Neural progenitor cell (in vitro differentiated cells): ENCODE measurements around the gene NDE1. TPM values are rescaled to one million over a fixed set of nuclear protein-coding genes. Genes with fewer than 3 reads are reported as not detected.
"Not testable (repeated sequence)": the region's sequence is repeated elsewhere in the genome, so short reads cannot be mapped to it uniquely, and the experiment has no call there.

ENCODE experiments used
- DNase-seq: peaks from one replicate; pipeline ENCODE4 v3.0.0-alpha.2; 2016; ENCODE audit warnings: low spot score
- H2AFZ ChIP-seq: fragments of 200-600 bp; sonication (generic); replicated peaks from 2 replicates; pipeline ENCODE4 v1.6.1; 2016; ENCODE audit warnings: antibody characterized with exemption
- H3F3A ChIP-seq: fragments of 200-600 bp; sonication (generic); 2 replicates; pipeline ENCODE4 v1.6.1; 2016; ENCODE audit warnings: antibody characterized with exemption, low read depth
- H3K27ac ChIP-seq: fragments of 200-600 bp; sonication (generic); 2 replicates; pipeline ENCODE4 v1.5.1; 2016; ENCODE audit warnings: mild to moderate bottlenecking
- H3K27me3 ChIP-seq: fragments of 200-600 bp; sonication (generic); 2 replicates; pipeline ENCODE4 v1.6.1; 2016; ENCODE audit warnings: mild to moderate bottlenecking, moderate library complexity
- H3K36me3 ChIP-seq: fragments of 200-600 bp; sonication (generic); 2 replicates; pipeline ENCODE4 v1.5.1; 2016
- H3K4me1 ChIP-seq: fragments of 200-600 bp; sonication (generic); 2 replicates; pipeline ENCODE4 v1.6.1; 2016; ENCODE audit warnings: mixed run types
- H3K4me2 ChIP-seq: fragments of 200-600 bp; sonication (generic); 2 replicates; pipeline ENCODE4 v1.6.1; 2016
- H3K4me3 ChIP-seq: fragments of 200-600 bp; sonication (generic); 2 replicates; pipeline ENCODE4 v1.5.1; 2016
- H3K79me2 ChIP-seq: fragments of 200-600 bp; sonication (generic); 2 replicates; pipeline ENCODE4 v1.6.1; 2016; ENCODE audit warnings: low read depth
- H3K9ac ChIP-seq: fragments of 200-600 bp; sonication (generic); 2 replicates; pipeline ENCODE4 v1.6.1; 2016
- H3K9me3 ChIP-seq: fragments of 200-600 bp; sonication (generic); 2 replicates; pipeline ENCODE4 v1.5.1; 2016; ENCODE audit warnings: low read depth
- H4K20me1 ChIP-seq: fragments of 200-600 bp; sonication (generic); 2 replicates; pipeline ENCODE4 v1.6.1; 2016; ENCODE audit warnings: low read depth
- H3K27ac Mint-ChIP-seq: 3 replicates; pipeline ENCODE4 v1.8.0; 2021; ENCODE audit warnings: mixed read lengths
- H3K27me3 Mint-ChIP-seq: 2 replicates; pipeline ENCODE4 v1.8.0; 2022; ENCODE audit warnings: low read depth, mild to moderate bottlenecking, inconsistent platforms, moderate library complexity, mixed read lengths; ENCODE audit not compliant: insufficient read depth
- H3K36me3 Mint-ChIP-seq: 3 replicates; pipeline ENCODE4 v1.8.0; 2021; ENCODE audit warnings: mixed read lengths
- H3K4me1 Mint-ChIP-seq: 3 replicates; pipeline ENCODE4 v1.8.0; 2021; ENCODE audit warnings: mixed read lengths
- H3K4me3 Mint-ChIP-seq: 3 replicates; pipeline ENCODE4 v1.8.0; 2021; ENCODE audit warnings: mild to moderate bottlenecking, moderate library complexity, mixed read lengths
- H3K9me3 Mint-ChIP-seq: 3 replicates; pipeline ENCODE4 v1.8.0; 2020; ENCODE audit warnings: mixed read lengths
- CTCF ChIP-seq: fragments of 200-600 bp; sonication (generic); IDR thresholded peaks from 2 replicates; pipeline ENCODE4 v1.5.1; 2017; ENCODE audit warnings: antibody characterized with exemption, mild to moderate bottlenecking
- EZH2 ChIP-seq: fragments of 200-600 bp; sonication (generic); IDR thresholded peaks from 2 replicates; pipeline ENCODE4 v1.6.1; 2017; ENCODE audit warnings: antibody characterized with exemption, mild to moderate bottlenecking, moderate library complexity
- EZH2phosphoT487 ChIP-seq: fragments of 200-600 bp; sonication (generic); IDR thresholded peaks from 2 replicates; pipeline ENCODE4 v1.6.1; 2017; ENCODE audit warnings: antibody characterized with exemption
- total RNA-seq: library from RNA; depleted of rRNA; stranded (reverse); fragments of >200 nt; gene quantifications from 2 replicates; pipeline ENCODE4 v1.2.3, GENCODE V29; 2015; ENCODE audit warnings: low replicate concordance

Gene NDE1
- total RNA-seq, 1 donor from 2014 or later, result 85.3 TPM

DNA sequence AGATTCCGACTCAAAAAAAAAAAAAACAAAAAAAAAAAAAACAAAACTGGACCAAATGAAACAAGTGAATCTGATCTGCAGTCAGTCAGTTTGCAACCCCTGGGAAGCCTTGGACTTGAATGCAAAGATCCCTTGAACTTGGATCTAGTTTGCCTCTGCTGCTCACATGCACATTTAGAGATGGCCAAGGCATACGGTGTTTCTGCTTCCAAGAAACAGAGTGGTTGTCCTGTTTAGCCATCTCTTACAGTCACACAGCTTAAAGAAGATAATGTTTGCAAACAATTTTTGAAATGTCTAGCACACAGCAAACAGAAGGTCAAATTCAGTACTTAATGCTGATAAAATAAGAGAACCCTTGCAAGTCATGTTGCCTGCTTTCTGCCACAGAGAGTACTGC, 4.5 kb downstream of the NDE1 start:
- Histone ChIP-seq H3K27ac (no peak overlapping the region), H3K36me3 (no peaks in the 10 kb centered on the region), H3K9ac (no peak overlapping the region), H3F3A (peaks cover 12% of the 10 kb centered on the region), H4K20me1 (peaks cover 42% of the 10 kb centered on the region), H3K79me2 (peaks cover 86% of the 10 kb centered on the region), H3K9me3 (no peaks in the 10 kb centered on the region), H3K4me2 (no peak overlapping the region), H3K4me3 (no peak overlapping the region), H3K27me3 (no peaks in the 10 kb centered on the region), H2AFZ (no peak overlapping the region), H3K4me1 (no peaks in the 10 kb centered on the region)
- Mint-ChIP-seq H3K4me3 (no peak overlapping the region), H3K36me3 (peaks cover 4% of the 10 kb centered on the region), H3K27me3 (peaks cover 3% of the 10 kb centered on the region), H3K27ac (no peak overlapping the region), H3K9me3 (no peaks in the 10 kb centered on the region), H3K4me1 (peaks cover 14% of the 10 kb centered on the region)
- no peak for DNase-seq
- TF ChIP-seq EZH2phosphoT487, result no peak
- TF ChIP-seq EZH2, result no peak
- TF ChIP-seq CTCF, result no peak

DNA sequence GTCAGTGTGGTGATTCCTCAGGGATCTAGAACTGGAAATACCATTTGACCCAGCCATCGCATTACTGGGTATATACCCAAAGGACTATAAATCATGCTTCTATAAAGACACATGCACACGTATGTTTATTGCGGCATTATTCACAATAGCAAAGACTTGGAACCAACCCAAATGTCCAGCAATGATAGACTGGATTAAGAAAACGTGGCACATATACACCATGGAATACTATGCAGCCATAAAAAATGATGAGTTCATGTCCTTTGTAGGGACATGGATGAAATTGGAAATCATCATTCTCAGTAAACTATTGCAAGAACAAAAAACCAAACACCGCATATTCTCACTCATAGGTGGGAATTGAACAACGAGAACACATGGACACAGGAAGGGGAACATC, 5.5 kb downstream of the NDE1 start:
- peaks cover 12% of the 10 kb centered on the region for H3K4me1 Mint-ChIP-seq
- Histone ChIP-seq H4K20me1 (peaks cover 47% of the 10 kb centered on the region), H3K79me2 (peaks cover 93% of the 10 kb centered on the region)
- H3K9me3 Mint-ChIP-seq, H3K27ac Mint-ChIP-seq, H3K9me3 ChIP-seq, H2AFZ ChIP-seq, H3K4me3 Mint-ChIP-seq, H3K9ac ChIP-seq, H3K27ac ChIP-seq, H3K27me3 Mint-ChIP-seq, H3K4me1 ChIP-seq, H3K4me3 ChIP-seq, DNase-seq, H3K27me3 ChIP-seq, H3K36me3 Mint-ChIP-seq, H3F3A ChIP-seq, H3K36me3 ChIP-seq, H3K4me2 ChIP-seq: not testable (repeated sequence)

DNA sequence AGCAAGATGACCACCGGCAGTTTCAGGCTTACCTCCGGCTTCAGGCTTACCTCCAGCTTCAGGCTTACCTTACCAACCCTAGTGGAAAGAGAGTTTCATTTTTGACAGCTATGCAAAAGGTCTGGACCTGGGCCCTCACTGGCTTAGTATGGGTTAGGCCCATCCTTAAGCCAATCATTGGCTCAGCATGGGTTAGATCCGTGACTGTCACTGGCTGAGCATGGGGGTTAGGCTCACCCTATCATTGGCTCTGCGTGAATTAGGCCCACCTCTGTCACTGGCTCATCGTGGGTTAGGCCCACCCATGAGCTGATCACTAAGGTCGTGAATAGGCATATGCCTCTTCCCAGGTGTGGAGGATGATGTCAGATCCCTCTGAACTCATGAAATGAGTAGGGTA, 8.1 kb downstream of the NDE1 start:
- Histone ChIP-seq H3K4me1 (no peaks in the 10 kb centered on the region), H3K9me3 (no peaks in the 10 kb centered on the region)

DNA sequence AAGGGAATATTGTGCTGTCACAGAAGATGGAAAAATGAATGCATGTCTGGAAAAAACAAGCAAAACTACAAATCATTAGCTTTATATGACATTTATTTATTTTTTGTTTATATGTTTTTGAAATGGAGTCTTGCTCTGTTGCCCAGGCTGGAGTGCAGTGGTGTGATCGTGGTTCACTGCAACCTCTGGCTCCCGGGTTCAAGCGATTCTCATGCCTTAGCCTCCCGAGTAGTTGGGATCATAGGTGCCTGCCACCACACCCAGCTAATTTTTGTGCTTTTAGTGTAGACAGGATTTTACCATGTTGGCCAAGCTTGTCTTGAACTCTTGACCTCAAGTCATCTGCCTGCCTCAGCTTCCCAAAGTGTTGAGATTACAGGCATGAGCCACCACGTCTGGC, 8.5 kb downstream of the NDE1 start:
- no peak for TF ChIP-seq CTCF
- H3K4me1 ChIP-seq, result no peaks in the 10 kb centered on the region
- Mint-ChIP-seq H3K4me3 (no peak overlapping the region), H3K9me3 (no peaks in the 10 kb centered on the region), H3K27ac (no peak overlapping the region), H3K4me1 (no peaks in the 10 kb centered on the region), H3K36me3 (peaks cover 9% of the 10 kb centered on the region), H3K27me3 (no peaks in the 10 kb centered on the region)
- no peak overlapping the region for H3K9ac ChIP-seq
- H3K27ac ChIP-seq, result no peak overlapping the region
- H3K4me2 ChIP-seq, result no peak overlapping the region
- H4K20me1 ChIP-seq, result peaks cover 34% of the 10 kb centered on the region
- H3K9me3 ChIP-seq, result no peaks in the 10 kb centered on the region
- H3F3A ChIP-seq, result no peaks in the 10 kb centered on the region
- H3K27me3 ChIP-seq, result no peaks in the 10 kb centered on the region
- H3K36me3 ChIP-seq, result no peaks in the 10 kb centered on the region
- H3K79me2 ChIP-seq, result peaks cover 87% of the 10 kb centered on the region
- DNase-seq, result no peak
- no peak overlapping the region for H3K4me3 ChIP-seq
- H2AFZ ChIP-seq, result no peak overlapping the region

More for the DNA sequence above, 8.1 kb downstream of the NDE1 start:
- Histone ChIP-seq H3K4me3 (no peak overlapping the region), H3K79me2 (peaks cover 91% of the 10 kb centered on the region), H3K36me3 (no peaks in the 10 kb centered on the region), H2AFZ (no peak overlapping the region), H3K27me3 (no peaks in the 10 kb centered on the region), H3K9ac (no peak overlapping the region), H3K27ac (no peak overlapping the region), H3F3A (no peaks in the 10 kb centered on the region), H3K4me2 (no peak overlapping the region), H4K20me1 (peaks cover 34% of the 10 kb centered on the region)
- no peaks in the 10 kb centered on the region for H3K9me3 Mint-ChIP-seq
- no peaks in the 10 kb centered on the region for H3K27me3 Mint-ChIP-seq
- peaks cover 9% of the 10 kb centered on the region for H3K36me3 Mint-ChIP-seq
- DNase-seq, result no peak
- no peak overlapping the region for H3K4me3 Mint-ChIP-seq
- H3K27ac Mint-ChIP-seq, result no peak overlapping the region
- TF ChIP-seq EZH2phosphoT487 (no peak), EZH2 (no peak), CTCF (no peak)
- H3K4me1 Mint-ChIP-seq, result peaks cover 2% of the 10 kb centered on the region
